RWPE2 (cell line): ENCODE measurements around the gene PCDHGB1.

Experiments used
- ATAC-seq: fragments of 200-7000 bp; cut with Tn5 transposase; 3 replicates; pipeline ENCODE4 v1.9.1; 2021; ENCODE audit warnings: low read depth
- DNase-seq: peaks from one replicate; pipeline ENCODE4 v3.0.0-alpha.2; 2020; ENCODE audit warnings: low spot score
- H3K27ac ChIP-seq: fragments of 450-650 bp; 2 replicates; pipeline ENCODE4 v1.5.1; 2017; ENCODE audit warnings: mild to moderate bottlenecking; ENCODE audit not compliant: poor library complexity, severe bottlenecking
- H3K27me3 ChIP-seq: fragments of 250-450 bp; sonication (Bioruptor Pico); 2 replicates; pipeline ENCODE4 v1.5.1; 2021; ENCODE audit warnings: mild to moderate bottlenecking, moderate library complexity; ENCODE audit not compliant: insufficient read depth, poor library complexity, severe bottlenecking
- H3K36me3 ChIP-seq: fragments of 250-450 bp; sonication (Bioruptor Pico); 2 replicates; pipeline ENCODE4 v1.5.1; 2020; ENCODE audit warnings: low read depth, mild to moderate bottlenecking, moderate library complexity
- H3K4me1 ChIP-seq: fragments of 250-450 bp; sonication (Bioruptor Pico); 2 replicates; pipeline ENCODE4 v1.5.1; 2021; ENCODE audit warnings: mild to moderate bottlenecking, moderate library complexity; ENCODE audit not compliant: insufficient read depth, poor library complexity, severe bottlenecking
- H3K4me3 ChIP-seq: fragments of 250-450 bp; sonication (Bioruptor Pico); 2 replicates; pipeline ENCODE4 v1.5.1; 2021; ENCODE audit warnings: mild to moderate bottlenecking, moderate library complexity; ENCODE audit not compliant: severe bottlenecking
- H3K9me3 ChIP-seq: fragments of 250-450 bp; sonication (Bioruptor Pico); 2 replicates; pipeline ENCODE4 v1.5.1; 2021; ENCODE audit warnings: mild to moderate bottlenecking, moderate library complexity; ENCODE audit not compliant: severe bottlenecking
- CTCF ChIP-seq: fragments of 450-650 bp; IDR thresholded peaks from one replicate; pipeline ENCODE4 v1.5.1; 2017; ENCODE audit warnings: mild to moderate bottlenecking, moderate library complexity; ENCODE audit not compliant: poor library complexity, severe bottlenecking

Gene PCDHGB1

GRCh38 chr5:141351591-141351990 is 1.7 kb downstream of the PCDHGB1 start:
- DNase-seq (no peak), ATAC-seq (no peak)
- Histone ChIP-seq H3K36me3 (no peaks in the 10 kb centered on the region), H3K27me3 (peaks cover 76% of the 10 kb centered on the region), H3K4me3 (no peak overlapping the region), H3K9me3 (no peaks in the 10 kb centered on the region), H3K4me1 (no peaks in the 10 kb centered on the region), H3K27ac (no peak overlapping the region)
- TF ChIP-seq CTCF = no peak

- Histone ChIP-seq H3K27ac (no peak within 1 kb of the TSS), H3K36me3 (no peaks in the 10 kb centered on the region), H3K4me3 (peak within 1 kb of the TSS; percentile 14), H3K4me1 (peaks cover 3% of the 10 kb centered on the region), H3K27me3 (peaks cover 82% of the 10 kb centered on the region), H3K9me3 (no peaks in the 10 kb centered on the region)
- ATAC-seq (no peak), DNase-seq (no peak)
- TF ChIP-seq CTCF = peak; percentile 61
These were observed 5.1 kb downstream of the PCDHGB1 start, which contains the start of gene PCDHGA4 for GRCh38 chr5:141354900-141355469. TSS of gene PCDHGA4 (plus strand) at chr5:141355021. CDS start at chr5:141355108, 87 bp downstream.

- TF ChIP-seq CTCF = no peak
- ATAC-seq (no peak), DNase-seq (no peak)
- no peak overlapping the region for H3K27ac ChIP-seq
- peaks cover 3% of the 10 kb centered on the region for H3K4me1 ChIP-seq
- H3K36me3 ChIP-seq = no peaks in the 10 kb centered on the region
- peaks cover 83% of the 10 kb centered on the region for H3K27me3 ChIP-seq
- H3K4me3 ChIP-seq = no peak overlapping the region
- no peaks in the 10 kb centered on the region for H3K9me3 ChIP-seq
These were observed 5.7 kb downstream of the PCDHGB1 start for GRCh38 chr5:141355641-141356040.

GRCh38 chr5:141356133-141356532 is 6.2 kb downstream of the PCDHGB1 start:
- H3K4me3 ChIP-seq = no peak overlapping the region
- no peak for TF ChIP-seq CTCF
- H3K9me3 ChIP-seq = no peaks in the 10 kb centered on the region

GRCh38 chr5:141356950-141357349 is 7.1 kb downstream of the PCDHGB1 start:
- H3K9me3 ChIP-seq = no peaks in the 10 kb centered on the region
- TF ChIP-seq CTCF = no peak
- H3K27me3 ChIP-seq = peaks cover 84% of the 10 kb centered on the region
- no peak overlapping the region for H3K27ac ChIP-seq
- H3K4me1 ChIP-seq = peaks cover 3% of the 10 kb centered on the region
- ATAC-seq (no peak), DNase-seq (no peak)
- no peaks in the 10 kb centered on the region for H3K36me3 ChIP-seq
- no peak overlapping the region for H3K4me3 ChIP-seq

More at GRCh38 chr5:141356133-141356532, 6.2 kb downstream of the PCDHGB1 start:
- no peaks in the 10 kb centered on the region for H3K36me3 ChIP-seq
- H3K27ac ChIP-seq = no peak overlapping the region
- H3K27me3 ChIP-seq = peaks cover 84% of the 10 kb centered on the region
- DNase-seq = no peak
- no peak for ATAC-seq
- peaks cover 3% of the 10 kb centered on the region for H3K4me1 ChIP-seq
